ENCODE results near the gene IL12RB1. TPM values are rescaled to one million over a fixed set of nuclear protein-coding genes. Genes with fewer than 3 reads are reported as not detected.
A peak's percentile ranks its signal among the peaks of the same experiment; 100 is the strongest.

The IL12RB1 gene
- total RNA-seq, 1 donor = 0.72 TPM

DNA sequence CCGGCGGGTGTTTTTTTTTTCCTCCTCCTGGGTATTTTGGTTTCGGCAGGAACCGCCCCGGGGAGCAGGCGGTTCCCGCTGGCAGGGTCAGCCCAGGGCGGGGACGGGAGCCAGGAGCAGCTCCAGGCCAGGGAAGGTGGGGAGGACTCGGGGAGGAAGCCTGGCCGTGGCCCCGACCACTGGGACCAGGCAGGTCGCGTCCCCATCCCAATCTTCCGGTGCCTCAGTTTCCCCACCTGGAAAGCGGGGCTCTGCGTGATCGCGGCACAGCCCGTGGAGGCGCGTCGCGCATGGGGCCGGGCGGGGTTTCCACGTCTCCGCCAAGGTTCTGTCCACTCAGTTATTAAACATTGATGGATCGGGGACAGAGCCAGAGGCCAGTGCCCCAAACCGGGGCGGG, 34.8 kb downstream of the IL12RB1 start:
- peak; percentile 58 for DNase-seq (ENCODE audit: insufficient read length, low spot score, missing footprints)
- Histone ChIP-seq H3K4me2 (ENCODE audit: insufficient read depth, low read length) (peak overlapping the region; percentile 72), H3K36me3 (ENCODE audit: insufficient read depth, low read length) (no peaks in the 10 kb centered on the region), H3K79me2 (ENCODE audit: insufficient read depth, low read length) (no peaks in the 10 kb centered on the region), H2AFZ (ENCODE audit: low read length) (peak overlapping the region; percentile 59), H3K4me3 (ENCODE audit: insufficient read depth, low read length) (peak overlapping the region; percentile 53), H3K27ac (ENCODE audit: low read depth, low read length) (no peak overlapping the region), H3K27me3 (ENCODE audit: insufficient read depth, low read length) (no peaks in the 10 kb centered on the region), H4K20me1 (ENCODE audit: insufficient read depth, low read length) (no peaks in the 10 kb centered on the region), H3K4me1 (ENCODE audit: insufficient read depth, low read length) (peaks cover 8% of the 10 kb centered on the region), H3K9me3 (ENCODE audit: low read depth, low read length) (no peaks in the 10 kb centered on the region)
- TF ChIP-seq, protein P1, sequence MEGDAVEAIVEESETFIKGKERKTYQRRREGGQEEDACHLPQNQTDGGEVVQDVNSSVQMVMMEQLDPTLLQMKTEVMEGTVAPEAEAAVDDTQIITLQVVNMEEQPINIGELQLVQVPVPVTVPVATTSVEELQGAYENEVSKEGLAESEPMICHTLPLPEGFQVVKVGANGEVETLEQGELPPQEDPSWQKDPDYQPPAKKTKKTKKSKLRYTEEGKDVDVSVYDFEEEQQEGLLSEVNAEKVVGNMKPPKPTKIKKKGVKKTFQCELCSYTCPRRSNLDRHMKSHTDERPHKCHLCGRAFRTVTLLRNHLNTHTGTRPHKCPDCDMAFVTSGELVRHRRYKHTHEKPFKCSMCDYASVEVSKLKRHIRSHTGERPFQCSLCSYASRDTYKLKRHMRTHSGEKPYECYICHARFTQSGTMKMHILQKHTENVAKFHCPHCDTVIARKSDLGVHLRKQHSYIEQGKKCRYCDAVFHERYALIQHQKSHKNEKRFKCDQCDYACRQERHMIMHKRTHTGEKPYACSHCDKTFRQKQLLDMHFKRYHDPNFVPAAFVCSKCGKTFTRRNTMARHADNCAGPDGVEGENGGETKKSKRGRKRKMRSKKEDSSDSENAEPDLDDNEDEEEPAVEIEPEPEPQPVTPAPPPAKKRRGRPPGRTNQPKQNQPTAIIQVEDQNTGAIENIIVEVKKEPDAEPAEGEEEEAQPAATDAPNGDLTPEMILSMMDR (IDR thresholded peaks at IDR 0.05; ENCODE audit: extremely low read depth, low read depth, low read length) = no peak

DNA sequence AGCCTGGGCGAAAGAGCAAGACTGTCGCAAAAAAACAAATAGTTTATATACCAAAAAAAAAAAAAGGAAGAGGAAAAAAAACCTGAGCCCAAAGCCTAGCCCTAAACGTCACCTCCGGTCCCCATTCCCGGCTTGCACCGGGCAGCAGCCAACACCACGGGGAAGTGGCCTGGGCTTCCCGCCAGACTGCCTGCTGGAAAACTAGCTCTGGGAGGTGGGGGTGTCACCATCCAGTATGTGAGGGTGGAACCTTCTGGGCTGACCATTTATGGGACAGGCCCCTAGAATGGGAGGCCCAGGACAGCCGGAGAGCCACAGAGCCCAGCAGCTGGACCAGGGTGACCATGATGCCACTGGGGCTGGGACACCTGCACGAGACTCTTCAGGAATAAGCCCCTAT, 37.3 kb downstream of the IL12RB1 start:
- peak; percentile 92 for DNase-seq (ENCODE audit: insufficient read length, low spot score, missing footprints)
- H3K4me1 ChIP-seq (ENCODE audit: insufficient read depth, low read length) = peaks cover 26% of the 10 kb centered on the region
- H2AFZ ChIP-seq (ENCODE audit: low read length) = peak overlapping the region; percentile 85

DNA sequence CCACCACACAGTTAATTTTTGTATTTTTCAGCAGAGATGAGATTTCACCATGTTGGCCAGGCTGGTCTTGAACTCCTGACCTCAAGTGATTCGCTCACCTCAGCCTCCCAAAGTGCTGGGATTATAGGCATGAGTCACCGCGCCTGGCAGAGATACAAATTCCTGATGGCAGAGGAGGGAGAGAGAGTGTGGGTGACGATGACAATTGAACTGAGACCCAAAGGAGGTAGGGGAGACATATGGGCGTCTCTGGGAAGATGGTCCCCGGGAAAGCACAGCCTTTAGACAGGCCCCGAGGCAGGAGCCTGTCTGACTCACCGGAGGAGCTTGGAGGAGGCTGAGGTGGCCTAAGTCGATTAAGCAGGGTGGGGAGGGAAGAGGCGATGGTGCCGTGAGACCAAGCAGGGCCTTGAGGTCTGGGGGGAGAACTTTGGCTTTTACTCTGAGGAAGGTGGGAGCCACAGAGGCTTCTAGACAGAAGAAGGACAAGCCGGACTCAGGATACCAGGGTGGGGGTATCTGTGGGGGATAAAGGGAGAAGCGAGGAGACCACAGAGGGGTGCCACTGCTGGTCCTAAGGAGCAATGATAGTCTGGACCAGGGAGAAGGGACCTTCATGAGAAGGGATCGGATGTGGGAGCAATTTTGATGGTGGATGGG, 40.5 kb downstream of the IL12RB1 start:
- Histone ChIP-seq H4K20me1 (ENCODE audit: insufficient read depth, low read length) (no peaks in the 10 kb centered on the region), H3K27ac (ENCODE audit: low read depth, low read length) (peak overlapping the region; percentile 59), H3K4me2 (ENCODE audit: insufficient read depth, low read length) (peak overlapping the region; percentile 77), H3K27me3 (ENCODE audit: insufficient read depth, low read length) (no peaks in the 10 kb centered on the region), H3K4me1 (ENCODE audit: insufficient read depth, low read length) (peaks cover 18% of the 10 kb centered on the region), H2AFZ (ENCODE audit: low read length) (peak overlapping the region; percentile 18), H3K9me3 (ENCODE audit: low read depth, low read length) (no peaks in the 10 kb centered on the region), H3K79me2 (ENCODE audit: insufficient read depth, low read length) (no peaks in the 10 kb centered on the region), H3K36me3 (ENCODE audit: insufficient read depth, low read length) (no peaks in the 10 kb centered on the region), H3K4me3 (ENCODE audit: insufficient read depth, low read length) (no peak overlapping the region)
- TF ChIP-seq, protein P1 (IDR thresholded peaks at IDR 0.05; ENCODE audit: extremely low read depth, low read depth, low read length) = no peak
- peak; percentile 87 for DNase-seq (ENCODE audit: insufficient read length, low spot score, missing footprints)

More for the DNA sequence above, 37.3 kb downstream of the IL12RB1 start:
- TF ChIP-seq, protein P1 (IDR thresholded peaks at IDR 0.05; ENCODE audit: extremely low read depth, low read depth, low read length) = no peak
- Histone ChIP-seq H3K4me2 (ENCODE audit: insufficient read depth, low read length) (no peak overlapping the region), H3K27ac (ENCODE audit: low read depth, low read length) (no peak overlapping the region), H3K79me2 (ENCODE audit: insufficient read depth, low read length) (no peaks in the 10 kb centered on the region), H3K27me3 (ENCODE audit: insufficient read depth, low read length) (no peaks in the 10 kb centered on the region), H3K36me3 (ENCODE audit: insufficient read depth, low read length) (no peaks in the 10 kb centered on the region), H3K4me3 (ENCODE audit: insufficient read depth, low read length) (no peak overlapping the region), H3K9me3 (ENCODE audit: low read depth, low read length) (no peaks in the 10 kb centered on the region), H4K20me1 (ENCODE audit: insufficient read depth, low read length) (no peaks in the 10 kb centered on the region)

DNA sequence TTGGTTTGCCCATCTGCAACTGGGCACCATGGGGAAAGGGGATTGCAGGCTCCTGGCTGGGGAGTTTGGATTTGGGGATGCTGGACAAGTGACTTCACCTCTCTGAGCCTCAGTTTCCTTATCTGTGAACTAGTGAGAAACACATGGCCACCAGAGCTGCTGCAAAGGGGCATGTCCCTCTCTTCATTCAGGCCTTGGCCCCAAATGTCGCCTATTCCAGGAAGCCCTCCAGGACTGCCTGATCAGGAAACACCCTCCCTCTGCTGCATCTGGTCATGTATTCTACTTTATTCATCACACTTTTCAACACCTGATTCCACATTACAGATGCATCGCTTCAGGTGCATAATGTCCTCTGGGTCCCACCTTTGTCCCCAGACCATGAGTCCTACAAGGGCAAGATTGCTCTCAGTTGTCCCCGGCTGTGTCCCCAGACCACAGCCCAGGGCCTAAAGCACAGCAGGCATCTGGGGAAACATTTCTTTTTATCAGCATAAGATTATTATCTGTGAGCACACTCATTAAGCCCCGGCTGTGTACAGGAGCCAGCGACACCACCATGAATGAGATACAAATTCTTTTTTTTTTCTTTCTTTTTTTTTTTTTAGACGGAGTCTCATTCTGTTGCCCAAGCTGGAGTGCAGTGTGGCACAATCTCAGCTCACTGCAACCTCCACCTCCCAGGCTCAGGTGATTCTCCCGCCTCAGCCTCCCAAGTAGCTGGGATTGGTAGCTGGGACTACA, 41.3 kb downstream of the IL12RB1 start:
- Histone ChIP-seq H3K79me2 (ENCODE audit: insufficient read depth, low read length) (no peaks in the 10 kb centered on the region), H3K27me3 (ENCODE audit: insufficient read depth, low read length) (no peaks in the 10 kb centered on the region), H3K4me1 (ENCODE audit: insufficient read depth, low read length) (peaks cover 18% of the 10 kb centered on the region), H3K9me3 (ENCODE audit: low read depth, low read length) (no peaks in the 10 kb centered on the region), H3K27ac (ENCODE audit: low read depth, low read length) (peak overlapping the region; percentile 24), H3K4me3 (ENCODE audit: insufficient read depth, low read length) (peak overlapping the region; percentile 66), H3K4me2 (ENCODE audit: insufficient read depth, low read length) (peak overlapping the region; percentile 77), H3K36me3 (ENCODE audit: insufficient read depth, low read length) (no peaks in the 10 kb centered on the region), H2AFZ (ENCODE audit: low read length) (peak overlapping the region; percentile 83), H4K20me1 (ENCODE audit: insufficient read depth, low read length) (no peaks in the 10 kb centered on the region)
- DNase-seq (ENCODE audit: insufficient read length, low spot score, missing footprints) = no peak
- TF ChIP-seq, protein P1 (IDR thresholded peaks at IDR 0.05; ENCODE audit: extremely low read depth, low read depth, low read length) = no peak

All from osteoblast (primary cell).